ENCODE results near the gene SYNGR1.
"Not testable (repeated sequence)": the region's sequence is repeated elsewhere in the genome, so short reads cannot be mapped to it uniquely, and the experiment has no call there.

Gene SYNGR1

GRCh38 chr22:39409516-39410029 lies 59.8 kb downstream of the SYNGR1 start:
- no peak for DNase-seq (ENCODE audit: low spot score)

DNA sequence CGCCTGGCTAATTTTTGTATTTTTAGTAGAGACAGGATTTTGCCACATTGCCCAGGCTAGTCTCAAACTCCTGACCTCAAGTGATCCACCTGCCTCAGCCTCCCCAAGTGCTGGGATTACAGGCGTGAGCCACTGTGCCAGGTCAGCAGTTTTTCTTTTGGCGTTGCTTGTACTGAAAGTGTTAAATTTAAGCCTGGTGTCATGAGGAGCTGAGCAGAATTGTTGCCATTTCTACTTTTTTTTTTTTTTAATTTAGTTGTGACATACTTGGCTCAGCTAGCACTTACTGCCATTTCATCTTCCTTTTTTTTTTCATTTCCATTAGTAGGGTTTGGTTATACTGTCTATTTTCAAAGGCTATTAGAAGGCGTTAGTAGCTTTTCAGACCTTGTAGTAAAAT lies 60.5 kb downstream of the SYNGR1 start:
- no peak for DNase-seq (ENCODE audit: low spot score)

- not testable (repeated sequence) for DNase-seq (ENCODE audit: low spot score)
These were observed 62.1 kb downstream of the SYNGR1 start for GRCh38 chr22:39411828-39412365.

DNA sequence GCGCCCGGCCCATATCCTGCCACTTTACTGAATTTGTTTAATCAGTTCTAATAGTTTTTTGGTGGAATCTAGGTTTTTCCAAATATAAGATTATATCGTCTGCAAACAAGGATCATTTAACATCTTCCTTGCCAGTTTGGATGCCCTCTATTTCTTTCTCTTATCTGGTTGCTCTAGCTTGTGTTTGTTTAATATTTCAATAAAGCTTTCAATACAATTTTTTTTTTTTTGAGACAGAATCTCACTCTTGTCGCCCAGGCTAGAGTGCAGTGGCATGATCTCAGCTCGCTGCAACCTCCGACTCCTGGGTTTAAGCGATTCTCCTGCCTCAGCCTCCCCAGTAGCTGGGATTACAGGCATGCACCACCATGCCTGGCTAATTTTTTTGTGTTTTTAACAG lies 63.4 kb downstream of the SYNGR1 start:
- DNase-seq (ENCODE audit: low spot score) = not testable (repeated sequence)

DNA sequence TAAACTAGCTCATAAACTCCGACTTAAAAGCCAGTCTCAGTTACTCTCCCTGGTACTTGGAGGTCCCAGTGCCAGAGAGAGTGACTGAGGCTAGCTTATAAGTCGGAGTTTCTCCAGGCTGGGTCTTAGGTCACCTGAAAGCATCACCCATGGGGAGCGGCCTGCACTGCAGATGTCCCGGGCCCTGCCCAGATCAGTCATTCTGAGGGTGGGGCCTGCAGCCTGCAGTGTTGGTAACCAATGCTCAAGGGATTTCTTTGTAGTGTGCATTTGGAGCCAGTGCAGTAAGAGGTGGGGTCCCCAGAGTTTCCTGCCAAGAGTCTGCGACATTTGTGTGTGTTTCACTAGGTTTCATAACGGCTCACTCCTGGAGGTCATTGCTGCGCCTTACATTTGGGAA lies 64.6 kb downstream of the SYNGR1 start:
- no peak for DNase-seq (ENCODE audit: low spot score)

DNA sequence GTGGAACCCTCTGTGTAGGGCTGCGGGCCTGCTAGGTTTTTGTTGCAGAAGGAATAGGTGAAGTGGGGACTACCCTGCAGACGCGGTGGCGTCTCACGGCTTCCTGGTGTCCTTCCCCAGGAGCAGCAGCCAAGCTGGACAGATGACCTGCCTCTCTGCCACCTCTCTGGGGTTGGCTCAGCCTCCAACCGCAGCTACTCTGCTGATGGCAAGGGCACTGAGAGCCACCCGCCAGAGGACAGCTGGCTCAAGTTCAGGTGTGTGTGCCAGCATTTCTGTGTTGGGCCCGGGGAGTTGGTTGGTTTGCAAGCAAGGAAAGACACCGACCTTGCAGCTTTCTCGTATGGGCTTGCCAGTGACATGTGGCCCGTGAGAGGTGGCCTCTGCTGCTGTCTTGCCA lies 65.1 kb downstream of the SYNGR1 start:
- DNase-seq (ENCODE audit: low spot score) = no peak

DNA sequence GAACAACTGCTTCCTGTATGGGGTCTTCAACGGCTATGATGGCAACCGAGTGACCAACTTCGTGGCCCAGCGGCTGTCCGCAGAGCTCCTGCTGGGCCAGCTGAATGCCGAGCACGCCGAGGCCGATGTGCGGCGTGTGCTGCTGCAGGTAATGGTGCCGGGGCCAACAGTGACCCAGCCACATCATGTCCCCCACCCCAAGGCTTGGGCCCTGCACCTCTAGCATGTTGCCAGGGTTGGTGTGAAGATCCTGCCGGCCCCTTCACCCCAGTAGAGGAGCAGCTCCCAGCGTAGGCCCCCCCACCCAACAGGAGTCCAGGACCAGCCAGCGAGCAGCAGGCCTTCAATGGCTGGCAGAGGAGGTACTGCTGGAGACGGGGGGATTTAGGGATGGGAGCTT lies 65.7 kb downstream of the SYNGR1 start:
- DNase-seq (ENCODE audit: low spot score) = no peak

DNA sequence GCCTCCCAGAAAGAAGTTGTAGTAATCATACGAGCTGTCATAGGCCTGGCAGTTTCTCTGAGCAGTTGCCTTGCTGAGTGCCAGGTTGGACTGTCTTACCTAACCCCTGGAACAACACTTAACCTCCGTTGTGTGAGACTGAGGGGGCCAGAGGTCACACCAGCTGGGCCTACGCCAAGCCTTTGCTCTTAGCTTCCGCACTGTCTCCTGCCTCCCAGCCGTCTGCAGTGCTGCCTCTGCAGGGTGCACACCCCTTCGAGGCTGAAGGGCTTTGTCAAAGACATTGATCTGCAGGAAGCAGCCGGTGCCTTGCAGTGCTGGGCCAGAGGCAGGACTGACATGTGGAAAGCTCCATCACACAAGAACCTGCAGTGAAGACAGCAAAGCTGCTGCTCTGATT lies 66.5 kb downstream of the SYNGR1 start:
- no peak for DNase-seq (ENCODE audit: low spot score)

DNA sequence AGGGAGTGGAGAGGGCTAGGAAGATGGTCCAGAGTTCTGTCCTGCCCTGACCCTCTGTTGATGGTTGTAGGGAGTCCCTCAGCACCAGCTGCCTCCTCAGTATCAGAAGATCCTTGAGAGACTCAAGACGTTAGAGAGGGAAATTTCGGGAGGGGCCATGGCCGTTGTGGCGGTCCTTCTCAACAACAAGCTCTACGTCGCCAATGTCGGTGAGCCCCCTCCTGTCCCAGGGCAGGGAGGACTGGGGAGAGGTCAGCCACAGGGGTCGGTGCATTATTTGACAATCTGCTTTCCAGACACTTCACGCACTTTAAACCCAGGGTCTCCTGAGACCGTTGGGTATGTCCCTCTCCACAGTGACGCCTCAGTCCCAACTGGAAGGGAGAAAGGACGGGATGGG lies 67.8 kb downstream of the SYNGR1 start:
- DNase-seq (ENCODE audit: low spot score) = no peak

DNA sequence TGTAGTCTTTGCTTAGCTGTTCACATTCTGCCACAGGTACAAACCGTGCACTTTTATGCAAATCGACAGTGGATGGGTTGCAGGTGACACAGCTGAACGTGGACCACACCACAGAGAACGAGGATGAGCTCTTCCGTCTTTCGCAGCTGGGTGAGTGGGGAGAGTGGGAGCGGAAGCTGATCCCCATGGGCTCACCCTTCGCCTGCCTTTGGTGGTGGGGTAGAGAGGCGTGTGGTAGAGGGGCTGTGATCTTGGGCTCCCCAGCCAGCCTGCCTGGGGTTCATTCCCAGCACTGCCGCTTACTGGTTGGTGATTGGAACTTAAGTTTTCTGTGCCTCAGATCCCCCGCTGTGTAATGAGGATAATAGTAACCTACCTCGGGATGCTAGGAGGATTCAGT lies 68.9 kb downstream of the SYNGR1 start:
- no peak for DNase-seq (ENCODE audit: low spot score)

DNA sequence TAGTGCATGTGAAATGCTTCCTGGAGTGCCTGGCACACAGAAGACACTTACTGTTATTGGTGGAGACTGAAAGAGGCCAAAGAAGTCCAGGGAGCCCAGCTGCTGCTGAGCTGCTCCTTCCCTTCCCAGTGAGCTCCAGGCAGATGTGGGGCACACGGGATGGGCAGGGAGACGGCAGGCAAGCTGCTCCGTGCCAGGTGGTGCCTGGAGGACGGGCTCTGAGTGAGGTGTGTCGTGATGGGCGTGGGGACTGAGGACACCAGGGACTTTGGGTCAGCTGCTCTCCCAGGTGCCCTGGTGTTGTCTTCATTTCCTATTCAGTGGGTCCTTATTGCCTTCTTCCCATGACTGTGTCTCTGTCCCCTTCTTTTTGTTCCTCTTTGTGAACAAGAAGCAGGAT lies 69.3 kb downstream of the SYNGR1 start:
- DNase-seq (ENCODE audit: low spot score) = no peak

DNA sequence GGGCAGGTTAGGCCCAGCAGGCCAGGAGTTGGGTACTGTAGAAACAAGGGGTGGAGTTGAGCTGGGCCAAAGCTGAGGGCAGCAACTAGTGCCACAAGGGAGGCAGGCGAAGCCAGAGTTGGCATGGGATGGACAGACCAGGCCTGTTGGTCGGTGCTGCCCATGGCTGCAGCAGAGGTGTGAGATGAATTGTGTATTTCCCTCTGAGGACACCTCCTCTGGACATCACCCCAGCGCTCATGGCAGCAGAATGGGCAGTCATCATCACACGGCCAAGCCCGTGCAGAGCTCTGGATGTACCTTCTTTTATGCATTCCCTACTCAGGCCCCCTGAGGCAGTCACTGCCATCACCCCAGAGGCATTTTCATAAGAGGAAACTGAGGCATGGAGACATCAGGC lies 70.1 kb downstream of the SYNGR1 start:
- no peak for DNase-seq (ENCODE audit: low spot score)

GRCh38 chr22:39421691-39422090 lies 71.9 kb downstream of the SYNGR1 start:
- DNase-seq (ENCODE audit: low spot score) = no peak

DNA sequence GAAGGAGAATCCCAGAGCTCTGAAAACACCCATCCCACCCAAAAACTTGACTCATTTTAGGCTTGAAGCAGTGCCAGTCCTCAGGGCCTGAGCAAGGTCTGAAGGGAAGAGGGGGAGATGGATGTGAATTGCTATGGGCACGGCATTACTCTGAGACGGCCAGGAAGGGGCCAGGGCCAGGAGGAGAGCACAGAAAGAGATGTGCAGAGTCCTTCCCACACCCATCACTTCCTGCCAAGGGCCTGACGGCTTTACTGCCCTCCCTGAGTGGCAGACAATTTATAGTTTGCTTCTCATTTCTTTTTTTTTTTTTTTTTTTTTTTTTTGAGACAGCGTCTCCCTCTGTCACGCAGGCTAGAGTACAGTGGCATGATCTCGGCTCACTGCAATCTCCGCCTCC lies 72.3 kb downstream of the SYNGR1 start:
- no peak for DNase-seq (ENCODE audit: low spot score)

- no peak for DNase-seq (ENCODE audit: low spot score)
These were observed 72.9 kb downstream of the SYNGR1 start for GRCh38 chr22:39422721-39423120.

GRCh38 chr22:39423976-39424375 lies 74.2 kb downstream of the SYNGR1 start:
- no peak for DNase-seq (ENCODE audit: low spot score)

- no peak for DNase-seq (ENCODE audit: low spot score)
These were observed 76.7 kb downstream of the SYNGR1 start for GRCh38 chr22:39426380-39427043.

DNA sequence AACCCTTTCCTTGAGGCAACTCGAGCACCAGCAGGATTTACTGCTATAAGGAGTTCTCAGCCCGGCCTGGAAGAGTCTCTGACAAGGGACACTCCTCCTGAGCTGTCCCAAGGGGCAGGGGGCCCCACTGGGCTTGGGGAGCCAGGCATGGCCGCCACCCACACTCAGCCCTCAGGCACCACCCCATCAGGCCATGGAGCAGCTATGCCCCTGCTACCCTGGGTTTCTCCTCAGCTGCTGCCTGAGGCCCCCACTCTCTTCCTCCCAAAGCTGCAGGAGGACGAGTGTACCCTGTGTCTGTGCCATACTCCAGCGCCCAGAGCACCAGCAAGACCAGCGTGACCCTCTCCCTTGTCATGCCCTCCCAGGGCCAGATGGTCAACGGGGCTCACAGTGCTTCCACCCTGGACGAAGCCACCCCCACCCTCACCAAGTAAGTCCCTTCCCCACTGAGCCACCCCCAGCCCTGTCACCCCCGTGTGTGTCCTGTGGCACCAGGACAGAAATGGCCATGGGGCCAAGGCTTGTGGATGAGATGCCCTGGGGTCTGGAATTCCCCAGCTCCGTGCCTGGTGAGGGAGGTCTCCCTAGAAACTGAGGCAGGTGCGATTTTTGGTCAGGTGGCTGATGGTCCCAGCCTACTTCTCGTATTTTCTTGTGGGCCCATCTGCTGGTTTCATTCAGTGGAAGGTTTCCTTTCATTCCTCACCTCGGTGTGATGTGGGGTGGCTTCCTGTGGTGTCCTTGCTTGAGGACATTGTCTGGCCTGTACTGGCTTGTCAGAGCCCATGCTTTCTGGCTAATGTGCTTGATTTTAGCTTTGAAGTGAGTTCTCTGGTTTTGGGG lies 78.2 kb downstream of the SYNGR1 start:
- DNase-seq (ENCODE audit: low spot score) = no peak

DNA sequence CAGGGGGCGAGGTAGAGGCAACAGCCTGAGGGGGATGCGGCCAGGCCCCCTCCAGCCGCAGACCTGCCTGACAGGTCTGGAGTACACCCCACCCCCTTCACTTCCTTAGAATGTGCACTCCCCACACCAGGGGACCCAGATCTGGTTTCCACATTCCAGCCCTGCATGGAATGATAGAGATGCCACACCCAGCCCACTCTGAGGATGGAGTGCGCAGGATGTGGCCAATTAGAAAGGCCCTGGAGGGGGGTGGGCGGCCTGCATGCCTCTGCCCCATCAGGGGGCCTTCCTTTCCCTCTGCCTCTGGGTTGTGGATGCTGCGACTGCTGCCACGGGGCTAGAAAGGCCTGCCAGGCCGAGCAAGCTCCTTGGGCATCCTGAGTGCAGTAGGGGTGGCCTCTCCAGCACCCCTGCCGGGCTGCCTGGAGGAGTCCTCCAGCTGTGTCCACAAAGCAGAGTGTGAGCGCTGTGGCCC lies 78.8 kb downstream of the SYNGR1 start:
- no peak for DNase-seq (ENCODE audit: low spot score)

GRCh38 chr22:39429186-39429585 lies 79.4 kb downstream of the SYNGR1 start:
- DNase-seq (ENCODE audit: low spot score) = no peak

DNA sequence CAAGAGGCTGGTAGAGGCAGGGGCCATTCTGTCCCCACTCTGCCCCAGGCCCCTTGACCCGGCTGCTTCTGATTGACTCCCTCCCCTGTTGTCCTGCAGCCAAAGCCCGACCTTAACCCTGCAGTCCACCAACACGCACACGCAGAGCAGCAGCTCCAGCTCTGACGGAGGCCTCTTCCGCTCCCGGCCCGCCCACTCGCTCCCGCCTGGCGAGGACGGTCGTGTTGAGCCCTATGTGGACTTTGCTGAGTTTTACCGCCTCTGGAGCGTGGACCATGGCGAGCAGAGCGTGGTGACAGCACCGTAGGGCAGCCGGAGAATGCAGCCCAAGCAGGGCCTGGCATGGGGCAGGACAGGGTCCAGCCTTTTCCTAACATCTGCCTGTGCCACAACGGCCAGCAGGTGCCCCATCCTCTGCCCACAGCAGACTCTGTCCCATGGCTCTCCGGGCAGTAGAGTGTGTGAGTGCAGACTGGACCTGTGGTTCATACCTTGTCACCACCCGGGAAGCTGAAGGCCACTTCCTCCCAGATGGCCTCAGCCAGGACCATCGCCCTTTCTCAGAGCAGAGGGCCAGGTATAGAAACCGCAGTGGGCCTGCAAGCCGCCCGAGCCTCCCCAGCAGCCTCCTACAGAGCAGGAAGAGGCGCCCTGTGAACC lies 80.3 kb downstream of the SYNGR1 start:
- no peak for DNase-seq (ENCODE audit: low spot score)

DNA sequence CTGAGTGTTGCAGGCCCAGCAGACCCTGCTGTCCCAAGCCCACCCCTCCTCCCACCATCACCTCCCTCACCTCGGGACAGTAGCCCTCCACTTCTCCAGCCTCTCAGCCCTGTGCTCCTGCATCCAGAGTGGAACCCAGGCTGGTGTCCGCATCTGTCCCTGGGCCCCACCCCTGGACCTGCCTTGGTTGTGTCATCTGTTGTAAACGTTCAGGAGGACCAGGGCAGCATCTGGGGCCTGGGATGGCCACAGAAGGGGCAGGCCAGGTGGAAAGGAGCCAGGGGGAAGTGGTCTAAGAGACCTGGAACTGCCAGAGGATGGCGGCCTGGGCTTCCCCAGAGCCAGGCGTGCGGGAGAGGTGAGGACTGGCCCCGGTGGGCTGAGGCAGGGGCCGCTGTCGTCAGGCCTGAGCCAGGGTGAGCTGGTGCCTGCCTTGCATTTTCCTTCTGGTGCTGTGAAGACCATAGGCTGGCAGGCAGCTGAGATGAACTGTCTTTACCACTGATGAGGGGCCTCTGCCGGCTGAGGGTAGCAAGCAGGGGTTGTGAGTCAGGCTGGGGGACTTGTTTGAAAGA lies 80.9 kb downstream of the SYNGR1 start:
- DNase-seq (ENCODE audit: low spot score) = no peak
